GM18508 (cell line): ENCODE measurements around the gene CCR6.
"Not testable (repeated sequence)": the region's sequence is repeated elsewhere in the genome, so short reads cannot be mapped to it uniquely, and the experiment has no call there.

ENCODE experiments used
- ATAC-seq: cut with Tn5 transposase; IDR thresholded peaks from one replicate; pipeline ENCODE4 v1.9.1; 2021; ENCODE audit warnings: moderate number of reproducible peaks; ENCODE audit not compliant: insufficient read depth, unreplicated experiment

The CCR6 gene

GRCh38 chr6:167165858-167166471 lies 43.1 kb downstream of the CCR6 start:
- no peak for ATAC-seq

- not testable (repeated sequence) for ATAC-seq
These were observed 44.8 kb downstream of the CCR6 start for GRCh38 chr6:167167699-167168098.

- ATAC-seq: not testable (repeated sequence)
These were observed 45.4 kb downstream of the CCR6 start for GRCh38 chr6:167168296-167168695.

GRCh38 chr6:167169867-167170266 lies 47.0 kb downstream of the CCR6 start:
- not testable (repeated sequence) for ATAC-seq

GRCh38 chr6:167171300-167171699 lies 48.4 kb downstream of the CCR6 start:
- ATAC-seq: not testable (repeated sequence)

- ATAC-seq: not testable (repeated sequence)
These were observed 49.1 kb downstream of the CCR6 start for GRCh38 chr6:167172011-167172410.

- not testable (repeated sequence) for ATAC-seq
These were observed 54.4 kb downstream of the CCR6 start for GRCh38 chr6:167177271-167177670.

GRCh38 chr6:167178896-167179655 lies 56.2 kb downstream of the CCR6 start:
- not testable (repeated sequence) for ATAC-seq

GRCh38 chr6:167180086-167180485 lies 57.2 kb downstream of the CCR6 start:
- ATAC-seq: not testable (repeated sequence)

- not testable (repeated sequence) for ATAC-seq
These were observed 58.5 kb downstream of the CCR6 start for GRCh38 chr6:167181351-167181750.

GRCh38 chr6:167182913-167183314 lies 60.0 kb downstream of the CCR6 start:
- not testable (repeated sequence) for ATAC-seq

- not testable (repeated sequence) for ATAC-seq
These were observed 62.2 kb downstream of the CCR6 start for GRCh38 chr6:167185101-167185500.

GRCh38 chr6:167187275-167187674 lies 64.4 kb downstream of the CCR6 start:
- ATAC-seq: not testable (repeated sequence)
